GM13976 (cell line): ENCODE measurements around the gene PDGFRB.

Experiments used
- DNase-seq: peaks from one replicate; pipeline ENCODE4 v3.0.0; 2012; ENCODE audit warnings: low spot score
- in situ Hi-C: fragments of 300-500 bp; cut with MboI; formaldehyde crosslinking; loops from one replicate; pipeline ENCODE4 v1.12.0; 2022; ENCODE audit warnings: low sequenced_read_pairs, mixed read lengths, inconsistent platforms; ENCODE audit not compliant: unreplicated experiment
- TF ChIP-seq, protein P1 (sequence below): IDR thresholded peaks from 2 replicates; pipeline ENCODE4 v1.5.1; 2012; ENCODE audit warnings: borderline replicate concordance, mild to moderate bottlenecking; ENCODE audit not compliant: insufficient read depth; ENCODE audit errors: extremely low read depth, missing control alignments, control extremely low read depth

PDGFRB gene

DNA sequence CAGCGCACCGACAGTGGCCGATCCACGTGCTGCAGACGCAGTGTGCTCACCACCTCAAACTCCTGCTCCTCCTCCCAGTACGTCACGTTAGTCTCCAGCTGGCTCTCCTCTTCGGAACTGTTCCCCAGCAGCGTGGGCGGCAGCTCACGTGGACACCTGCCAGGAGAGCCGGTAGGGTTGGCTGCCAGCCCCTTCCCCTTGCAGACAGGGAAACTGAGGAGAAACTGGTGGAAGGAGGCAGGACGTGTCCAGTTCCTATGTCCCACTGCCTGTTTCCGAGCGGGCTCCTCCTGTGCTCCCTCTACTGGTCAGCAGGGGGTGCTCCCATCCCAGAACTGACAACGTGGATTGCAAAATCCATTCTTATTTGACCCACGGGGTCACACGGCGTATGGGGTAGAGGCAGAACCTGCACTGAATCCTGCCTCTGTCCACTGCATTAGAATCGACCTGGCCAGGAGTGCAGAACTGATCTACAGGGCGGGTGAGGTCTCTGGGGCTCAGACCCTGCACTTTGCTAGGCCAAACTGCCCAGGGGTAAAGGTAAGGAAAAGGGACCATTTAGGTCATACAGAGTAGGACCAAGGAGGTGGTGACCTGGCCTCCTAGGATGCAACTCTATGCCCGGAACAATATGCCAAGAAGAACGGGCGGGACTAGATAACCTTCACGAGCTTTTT lies 25.7 kb downstream of the PDGFRB start:
- DNase-seq = peak; percentile 88
- in situ Hi-C loops = no loop called here
- TF ChIP-seq, protein P1, sequence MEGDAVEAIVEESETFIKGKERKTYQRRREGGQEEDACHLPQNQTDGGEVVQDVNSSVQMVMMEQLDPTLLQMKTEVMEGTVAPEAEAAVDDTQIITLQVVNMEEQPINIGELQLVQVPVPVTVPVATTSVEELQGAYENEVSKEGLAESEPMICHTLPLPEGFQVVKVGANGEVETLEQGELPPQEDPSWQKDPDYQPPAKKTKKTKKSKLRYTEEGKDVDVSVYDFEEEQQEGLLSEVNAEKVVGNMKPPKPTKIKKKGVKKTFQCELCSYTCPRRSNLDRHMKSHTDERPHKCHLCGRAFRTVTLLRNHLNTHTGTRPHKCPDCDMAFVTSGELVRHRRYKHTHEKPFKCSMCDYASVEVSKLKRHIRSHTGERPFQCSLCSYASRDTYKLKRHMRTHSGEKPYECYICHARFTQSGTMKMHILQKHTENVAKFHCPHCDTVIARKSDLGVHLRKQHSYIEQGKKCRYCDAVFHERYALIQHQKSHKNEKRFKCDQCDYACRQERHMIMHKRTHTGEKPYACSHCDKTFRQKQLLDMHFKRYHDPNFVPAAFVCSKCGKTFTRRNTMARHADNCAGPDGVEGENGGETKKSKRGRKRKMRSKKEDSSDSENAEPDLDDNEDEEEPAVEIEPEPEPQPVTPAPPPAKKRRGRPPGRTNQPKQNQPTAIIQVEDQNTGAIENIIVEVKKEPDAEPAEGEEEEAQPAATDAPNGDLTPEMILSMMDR = peak; percentile 85

- TF ChIP-seq, protein P1 = no peak
- in situ Hi-C loops = no loop called here
- DNase-seq = no peak
Observed at GRCh38 chr5:150129454-150129812, 26.2 kb downstream of the PDGFRB start.

DNA sequence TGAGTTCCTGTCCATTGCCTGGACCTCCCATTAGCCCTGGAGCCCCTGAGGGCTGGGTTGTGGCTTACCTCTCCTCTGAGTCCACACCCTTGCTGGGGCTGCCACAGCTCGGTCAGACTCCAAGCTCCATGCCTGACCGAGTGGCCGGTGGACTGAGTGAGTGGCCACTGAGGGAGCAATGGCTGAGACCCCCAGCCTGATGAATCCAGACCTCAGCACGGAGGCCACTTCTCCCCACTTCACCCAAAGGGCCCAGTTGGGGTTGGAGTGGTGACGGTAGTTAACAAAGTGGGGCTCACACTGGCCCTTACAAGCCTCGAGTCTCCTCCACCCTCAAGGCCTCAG lies 28.8 kb downstream of the PDGFRB start:
- in situ Hi-C loops = no loop called here
- no peak for DNase-seq
- TF ChIP-seq, protein P1 = no peak

DNA sequence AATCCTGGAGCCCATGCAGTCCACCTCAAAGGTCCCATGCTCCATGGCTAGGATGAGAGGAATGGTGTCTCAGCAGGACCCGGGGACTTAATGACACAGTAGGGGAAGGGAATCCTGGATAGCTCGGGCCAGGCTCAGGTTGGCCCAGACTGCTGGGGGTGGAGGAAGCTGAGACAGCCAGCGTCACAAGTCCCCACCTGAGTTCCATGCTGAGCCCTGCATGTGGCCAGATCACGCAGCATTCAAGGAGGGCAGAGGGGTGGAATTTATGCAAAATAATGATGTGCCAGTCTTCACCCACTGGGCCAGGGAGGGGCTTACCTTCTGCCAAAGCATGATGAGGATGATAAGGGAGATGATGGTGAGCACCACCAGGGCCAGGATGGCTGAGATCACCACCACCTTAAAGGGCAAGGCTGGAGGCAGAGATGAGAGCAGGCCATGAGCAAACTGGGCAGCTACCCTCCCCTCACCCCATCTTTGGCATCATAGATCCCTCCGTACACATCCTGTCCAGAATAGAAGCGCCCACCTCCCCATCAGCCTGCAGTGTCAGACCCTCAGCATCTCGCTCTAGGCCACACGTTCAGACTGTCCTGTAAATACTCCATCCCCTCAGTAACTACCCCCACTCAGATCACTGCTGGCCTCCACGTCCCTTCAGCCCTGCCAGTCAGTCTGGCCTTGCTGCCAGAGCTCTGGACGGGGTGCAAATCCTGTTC lies 29.3 kb downstream of the PDGFRB start:
- DNase-seq = no peak
- TF ChIP-seq, protein P1 = no peak
- in situ Hi-C loops = no loop called here

- in situ Hi-C loops = no loop called here
- TF ChIP-seq, protein P1 = no peak
- DNase-seq = no peak
Observed at GRCh38 chr5:150125334-150125733, 30.3 kb downstream of the PDGFRB start.

DNA sequence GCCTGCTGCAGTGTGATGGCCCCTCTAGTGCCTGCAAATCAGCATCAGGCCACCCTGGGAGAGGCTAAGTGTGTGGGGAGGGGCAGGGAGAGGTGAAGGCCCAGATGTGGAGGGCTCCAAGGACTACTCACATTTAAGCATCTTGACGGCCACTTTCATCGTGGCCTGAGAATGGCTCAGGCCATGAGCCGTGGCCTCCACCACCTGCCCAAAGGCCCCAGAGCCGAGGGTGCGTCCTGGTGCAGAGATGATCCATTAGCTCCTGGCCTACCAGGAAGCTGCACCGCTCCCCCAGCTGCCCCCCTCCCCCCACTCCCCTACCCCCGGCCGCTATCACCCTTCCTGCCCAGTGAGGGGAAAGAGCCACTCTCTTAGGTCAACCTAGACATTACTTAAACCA lies 31.0 kb downstream of the PDGFRB start:
- TF ChIP-seq, protein P1 = no peak
- DNase-seq = no peak
- in situ Hi-C loops = no loop called here

DNA sequence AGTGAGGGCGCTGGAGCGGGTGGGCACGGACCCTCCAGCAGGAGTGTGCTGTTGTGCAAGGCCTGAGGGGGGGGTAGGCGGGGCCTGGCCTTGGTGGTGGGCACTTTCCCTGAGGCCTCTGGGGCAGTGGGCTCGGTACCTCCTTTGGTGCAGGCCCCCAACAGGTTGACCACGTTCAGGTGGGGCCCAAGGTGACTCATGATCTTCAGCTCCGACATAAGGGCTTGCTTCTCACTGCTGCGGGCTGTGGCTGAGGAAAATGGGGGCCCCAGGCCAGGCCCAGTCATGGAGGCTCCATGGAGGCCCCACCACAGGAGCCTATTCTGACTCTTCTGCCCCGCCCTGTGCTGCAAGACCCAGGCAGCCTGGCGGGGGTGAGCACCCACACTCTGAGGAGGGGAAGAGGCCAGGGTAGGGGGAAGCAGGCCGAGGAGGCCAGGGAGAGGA lies 31.5 kb downstream of the PDGFRB start:
- in situ Hi-C loops = no loop called here
- TF ChIP-seq, protein P1 = no peak
- no peak for DNase-seq
